HFFc6 (cell line): ENCODE data around the gene KXD1. TPM values are rescaled to one million over a fixed set of nuclear protein-coding genes. Genes with fewer than 3 reads are reported as not detected.

Source experiments
- DNase-seq: peaks from one replicate; pipeline ENCODE4 v3.0.0-alpha.2; 2018
- H3K27ac Mint-ChIP-seq: 2 replicates; pipeline ENCODE4 v1.8.0; 2020; ENCODE audit warnings: mild to moderate bottlenecking, mixed read lengths
- H3K27me3 Mint-ChIP-seq: 2 replicates; pipeline ENCODE4 v1.8.0; 2021; ENCODE audit warnings: mild to moderate bottlenecking, moderate library complexity, mixed read lengths; ENCODE audit not compliant: insufficient read depth
- H3K36me3 Mint-ChIP-seq: 2 replicates; pipeline ENCODE4 v1.8.0; 2021; ENCODE audit warnings: low read depth, mixed read lengths
- H3K4me1 Mint-ChIP-seq: 2 replicates; pipeline ENCODE4 v1.8.0; 2020; ENCODE audit warnings: low read depth, mixed read lengths
- H3K4me3 Mint-ChIP-seq: 2 replicates; pipeline ENCODE4 v1.8.0; 2020; ENCODE audit warnings: mild to moderate bottlenecking, moderate library complexity, mixed read lengths
- H3K9me3 Mint-ChIP-seq: 2 replicates; pipeline ENCODE4 v1.8.0; 2020; ENCODE audit warnings: mild to moderate bottlenecking, mixed read lengths
- CTCF ChIP-seq: fragments of 200-600 bp; sonication (generic); IDR thresholded peaks from 2 replicates; pipeline ENCODE4 v1.5.0; 2021; ENCODE audit warnings: antibody characterized with exemption, mild to moderate bottlenecking
- total RNA-seq, 6 experiments: library from RNA; stranded (reverse); fragmentation: NEBNext Ultra II Directional; extraction: Animal tissue kit (Norgen Biotek cat#: 25700); gene quantifications; 2 replicates in 1 of 6; 3 replicates in 5 of 6; pipeline ENCODE4 v1.2.3, GENCODE V29; 2021

The KXD1 gene
- total RNA-seq, 6 experiments from 2014 or later, result 109 to 123 (median 115) TPM

- Mint-ChIP-seq H3K36me3 (peaks cover 39% of the 10 kb centered on the region), H3K9me3 (no peaks in the 10 kb centered on the region), H3K27me3 (peaks cover 9% of the 10 kb centered on the region), H3K27ac (peak overlapping the region; percentile 36; the same call in 1 of the 2 replicates), H3K4me1 (peaks cover 20% of the 10 kb centered on the region), H3K4me3 (no peak overlapping the region)
- no peak for TF ChIP-seq CTCF
- DNase-seq, result no peak
Observed at GRCh38 chr19:18574691-18575291, 17.1 kb downstream of the KXD1 start.

GRCh38 chr19:18576383-18576782 lies 18.7 kb downstream of the KXD1 start:
- TF ChIP-seq CTCF, result no peak
- H3K4me1 Mint-ChIP-seq, result peaks cover 16% of the 10 kb centered on the region
- peaks cover 9% of the 10 kb centered on the region for H3K27me3 Mint-ChIP-seq
- DNase-seq, result no peak
- no peak overlapping the region for H3K4me3 Mint-ChIP-seq
- H3K36me3 Mint-ChIP-seq, result peaks cover 37% of the 10 kb centered on the region
- no peak overlapping the region for H3K27ac Mint-ChIP-seq
- H3K9me3 Mint-ChIP-seq, result no peaks in the 10 kb centered on the region

GRCh38 chr19:18577365-18577914 lies 19.8 kb downstream of the KXD1 start:
- Mint-ChIP-seq H3K9me3 (no peaks in the 10 kb centered on the region), H3K4me3 (no peak overlapping the region), H3K4me1 (peaks cover 12% of the 10 kb centered on the region), H3K36me3 (peaks cover 30% of the 10 kb centered on the region), H3K27me3 (peaks cover 7% of the 10 kb centered on the region), H3K27ac (no peak overlapping the region)
- no peak for TF ChIP-seq CTCF
- DNase-seq, result no peak

- Mint-ChIP-seq H3K27me3 (peaks cover 3% of the 10 kb centered on the region), H3K36me3 (peaks cover 13% of the 10 kb centered on the region; the same call in 1 of the 2 replicates)
Observed at GRCh38 chr19:18580311-18580710, 22.6 kb downstream of the KXD1 start.

GRCh38 chr19:18586306-18586705 lies 28.6 kb downstream of the KXD1 start:
- no peak overlapping the region for H3K27ac Mint-ChIP-seq
- TF ChIP-seq CTCF, result peak; percentile 21; the same call in 1 of the 2 replicates
- H3K4me1 Mint-ChIP-seq, result peaks cover 17% of the 10 kb centered on the region
- no peak for DNase-seq
- H3K27me3 Mint-ChIP-seq, result no peaks in the 10 kb centered on the region; the same call in 1 of the 2 replicates
- no peak overlapping the region for H3K4me3 Mint-ChIP-seq
- H3K36me3 Mint-ChIP-seq, result peaks cover 8% of the 10 kb centered on the region; the same call in 1 of the 2 replicates
- H3K9me3 Mint-ChIP-seq, result no peaks in the 10 kb centered on the region

More at GRCh38 chr19:18580311-18580710, 22.6 kb downstream of the KXD1 start:
- DNase-seq, result no peak
- Mint-ChIP-seq H3K4me1 (no peaks in the 10 kb centered on the region), H3K27ac (no peak overlapping the region), H3K9me3 (no peaks in the 10 kb centered on the region), H3K4me3 (no peak overlapping the region)
- TF ChIP-seq CTCF, result no peak
